CD4-positive, alpha-beta T cell treated with Interleukin-4 for 4 hours (primary cell): ENCODE measurements around the gene LDLRAD2.
"Not testable (repeated sequence)": the region's sequence is repeated elsewhere in the genome, so short reads cannot be mapped to it uniquely, and the experiment has no call there.

Experiments used
- DNase-seq: peaks from one replicate; pipeline ENCODE4 v3.0.0-alpha.2; 2020

LDLRAD2 gene

DNA sequence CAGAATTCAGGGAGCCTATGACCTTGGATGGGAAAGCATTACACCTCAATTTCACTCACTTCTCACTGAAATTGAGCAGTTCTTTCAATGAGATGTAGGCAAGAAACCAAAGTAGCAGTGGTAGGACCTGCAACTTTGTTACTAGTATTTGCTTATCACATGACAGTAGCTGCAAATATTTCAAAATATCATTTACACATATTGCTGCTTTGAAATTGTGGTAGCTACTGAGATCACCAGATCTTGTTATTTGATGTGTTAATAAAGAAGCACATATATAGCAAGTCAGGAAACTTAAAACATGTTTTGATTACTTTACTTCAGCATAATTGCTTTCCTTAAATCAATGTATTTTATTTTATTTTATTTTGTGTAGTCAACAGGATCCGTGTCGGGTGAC is 12.9 kb downstream of the LDLRAD2 start:
- DNase-seq = no peak

DNA sequence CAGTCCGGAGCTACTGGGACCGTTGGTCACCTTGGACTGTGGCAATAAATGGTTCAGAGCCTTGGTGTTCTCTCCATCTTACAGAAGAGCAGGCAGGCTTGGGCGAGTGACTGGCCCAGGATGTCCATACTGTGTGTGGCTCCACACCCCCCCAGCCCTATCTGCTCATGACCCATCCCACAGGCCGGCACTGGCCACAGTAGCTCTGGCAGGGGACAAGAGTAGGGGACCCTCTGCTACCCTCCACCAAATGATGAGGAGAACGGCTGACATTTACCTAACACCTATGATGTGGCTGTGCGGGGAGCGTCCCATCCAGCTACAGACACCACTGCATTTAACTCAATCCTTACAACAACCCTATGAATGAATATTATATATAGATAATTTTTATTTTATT is 13.3 kb downstream of the LDLRAD2 start:
- DNase-seq = no peak

DNA sequence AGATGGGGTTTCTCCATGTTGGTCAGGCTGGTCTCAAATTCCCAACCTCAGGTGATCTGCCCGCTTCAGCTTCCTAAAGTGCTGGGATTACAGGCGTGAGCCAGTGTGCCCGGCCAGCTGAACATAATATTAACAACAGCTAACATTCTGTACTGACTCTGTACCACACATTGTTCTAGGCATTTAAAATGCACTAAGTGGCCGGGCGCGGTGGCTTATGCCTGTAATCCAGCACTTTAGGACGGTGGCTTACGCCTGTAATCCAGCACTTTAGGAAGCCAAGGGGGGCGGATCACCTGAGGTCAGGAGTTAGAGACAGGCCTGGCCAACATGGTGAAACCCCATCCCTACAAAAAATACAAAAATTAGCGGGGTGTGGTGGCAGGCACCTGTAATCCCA is 14.6 kb downstream of the LDLRAD2 start:
- not testable (repeated sequence) for DNase-seq

GRCh38 chr1:21827141-21827679 is 15.1 kb downstream of the LDLRAD2 start:
- no peak for DNase-seq

DNA sequence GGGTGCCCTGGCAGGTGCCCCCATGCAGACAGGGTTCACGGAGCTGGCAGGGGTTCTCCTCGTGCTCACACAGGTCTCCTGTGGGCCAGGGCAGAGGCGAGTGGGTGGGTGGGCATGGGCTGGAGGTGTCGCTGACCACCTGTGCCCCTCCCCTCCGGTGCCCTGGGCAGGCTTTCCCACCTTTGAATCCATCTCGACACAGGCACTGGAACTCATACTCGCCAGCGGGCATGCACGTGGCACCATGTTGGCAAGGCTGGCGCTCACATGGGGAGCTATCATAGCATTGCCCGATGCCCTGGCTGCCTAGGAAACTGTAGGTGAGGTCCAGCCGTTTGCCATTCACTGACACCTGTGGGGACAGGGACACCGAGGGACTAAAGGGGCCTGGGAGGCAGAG is 16.0 kb downstream of the LDLRAD2 start:
- no peak for DNase-seq

DNA sequence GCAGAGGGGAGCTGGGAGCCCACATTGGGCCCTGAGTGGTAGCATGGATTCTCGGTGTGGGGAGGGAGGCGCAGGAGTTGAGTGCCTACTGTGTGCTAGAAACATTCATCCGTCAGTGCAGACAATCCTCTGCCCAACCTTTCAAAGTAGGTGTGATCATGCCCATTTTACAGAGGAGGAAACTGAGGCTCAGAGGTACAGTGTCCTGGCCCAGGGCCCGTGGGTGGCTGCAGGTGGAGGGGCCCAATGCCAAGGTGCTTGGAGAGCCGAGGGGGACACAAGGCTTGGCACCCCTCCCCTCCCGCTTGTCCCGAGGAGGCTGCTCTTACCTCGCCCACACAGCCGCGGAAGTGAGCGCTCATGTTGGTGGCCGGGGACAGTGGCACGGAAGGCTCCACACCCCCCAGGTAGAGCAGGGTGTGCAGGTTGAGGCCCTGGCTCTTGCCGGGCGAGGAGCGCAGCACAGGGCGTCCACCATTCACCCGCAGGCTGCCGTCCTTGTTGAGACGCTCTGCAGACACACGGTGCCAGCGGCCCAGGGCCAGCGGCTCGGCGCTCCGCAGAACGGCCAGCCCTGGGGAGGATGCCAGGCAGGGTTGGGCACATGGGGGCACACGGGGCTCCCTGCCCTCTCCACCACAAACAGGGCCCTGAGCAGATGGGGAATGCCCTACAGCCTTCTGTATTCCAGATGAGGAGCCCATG is 16.6 kb downstream of the LDLRAD2 start:
- no peak for DNase-seq

GRCh38 chr1:21829294-21829693 is 17.2 kb downstream of the LDLRAD2 start:
- DNase-seq = no peak

DNA sequence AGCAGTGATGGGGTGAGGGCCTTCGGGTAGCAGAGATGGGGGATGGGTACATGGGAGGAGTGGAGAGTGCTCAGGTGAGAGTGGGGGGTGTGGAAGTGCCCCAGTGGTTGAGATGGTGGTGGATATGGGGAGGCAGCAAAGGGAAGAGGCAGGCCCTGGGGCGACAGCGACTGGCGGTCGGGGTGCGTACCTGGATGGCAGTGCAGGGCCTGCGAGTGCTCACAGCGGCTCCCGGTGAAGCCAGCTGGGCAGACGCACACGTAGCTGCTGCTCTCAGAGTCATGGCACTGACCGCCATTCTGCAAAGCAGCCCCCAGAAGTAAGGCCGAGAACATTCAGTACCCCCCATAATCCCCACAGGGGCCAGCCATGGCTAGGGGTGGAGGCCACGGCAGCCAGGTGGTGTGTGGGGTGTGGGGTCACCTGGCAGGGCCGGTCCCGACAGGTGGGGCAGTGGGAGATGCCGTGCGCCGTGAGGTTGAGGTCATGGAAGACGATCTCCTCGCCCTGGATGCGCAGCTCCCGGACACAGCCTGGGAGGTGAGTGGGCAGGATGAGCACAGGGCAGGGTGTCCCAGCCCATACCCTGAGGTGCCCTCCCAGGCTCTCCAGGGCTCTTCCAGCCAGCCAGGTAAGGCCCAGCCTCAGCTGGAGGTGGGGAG is 18.9 kb downstream of the LDLRAD2 start:
- DNase-seq = no peak

- no peak for DNase-seq
Observed at GRCh38 chr1:21831454-21831970, 19.4 kb downstream of the LDLRAD2 start.

DNA sequence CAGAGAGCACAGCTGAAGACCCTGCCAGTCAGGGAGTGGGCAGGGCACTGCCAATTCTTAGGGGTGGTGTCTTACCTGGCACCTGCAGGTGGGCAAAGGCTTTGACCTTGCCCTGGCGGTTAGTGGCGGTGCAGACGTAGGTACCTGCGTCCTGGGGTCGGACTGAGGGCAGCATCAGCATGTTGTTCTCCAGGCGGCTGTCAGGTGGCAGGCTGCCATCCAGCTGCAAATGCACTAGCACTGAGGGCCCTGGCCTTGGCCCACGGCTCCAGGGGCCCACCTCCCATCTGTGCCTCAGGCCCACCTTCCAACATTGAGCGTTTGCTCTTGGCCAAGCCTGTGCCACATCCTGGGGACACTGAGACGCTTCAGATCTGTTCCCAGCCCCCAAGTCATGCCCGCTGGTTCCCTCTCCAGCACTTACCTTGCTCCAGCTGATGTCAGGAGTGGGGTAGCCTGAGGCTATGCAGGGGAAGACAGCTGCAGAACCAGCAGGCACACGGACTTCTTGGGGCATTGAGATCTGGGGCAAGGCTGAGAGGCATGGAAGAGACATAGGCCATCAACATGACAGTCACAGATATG is 21.4 kb downstream of the LDLRAD2 start:
- DNase-seq = no peak

DNA sequence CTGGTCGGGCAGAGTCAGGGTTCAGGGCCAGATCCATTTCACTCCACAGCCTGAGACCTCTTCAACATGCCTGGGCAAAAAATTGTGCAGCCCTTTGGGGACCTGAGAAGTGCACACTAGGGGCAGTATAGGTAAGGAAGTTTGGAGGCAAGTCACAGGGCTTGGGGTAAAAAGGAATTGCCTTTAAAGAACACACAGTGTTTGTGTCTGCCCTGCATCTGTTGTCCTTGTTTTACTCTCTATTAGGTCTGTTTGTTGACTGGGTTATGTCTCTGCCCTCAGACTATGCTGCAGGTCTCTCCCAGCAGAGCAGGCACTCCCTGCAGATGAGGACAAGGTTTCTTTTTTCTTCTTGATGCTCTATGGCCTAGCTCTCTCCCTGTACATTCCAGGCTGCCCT is 22.0 kb downstream of the LDLRAD2 start:
- no peak for DNase-seq

DNA sequence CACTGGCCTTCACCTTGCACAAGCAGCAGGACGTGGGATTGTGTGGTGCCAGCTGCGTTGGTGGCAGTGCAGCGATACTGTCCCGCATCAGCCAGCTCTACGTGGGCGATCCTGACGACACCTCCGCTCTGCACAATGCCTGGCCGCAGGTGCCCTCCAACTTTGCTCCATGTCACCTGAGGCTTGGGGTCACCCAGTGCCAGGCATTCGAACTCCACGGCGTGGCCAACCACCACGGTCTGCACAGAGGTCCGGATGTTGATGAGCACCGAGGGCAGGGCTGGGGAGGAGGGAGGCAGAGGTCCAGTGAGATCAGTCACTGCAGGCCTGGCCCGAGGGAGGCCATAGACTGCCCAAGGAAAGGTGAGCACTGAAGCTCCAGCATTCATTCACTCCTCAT is 22.6 kb downstream of the LDLRAD2 start:
- DNase-seq = no peak

- DNase-seq = no peak
Observed at GRCh38 chr1:21836010-21836409, 23.9 kb downstream of the LDLRAD2 start.

- DNase-seq = no peak
Observed at GRCh38 chr1:21836729-21837128, 24.7 kb downstream of the LDLRAD2 start.

DNA sequence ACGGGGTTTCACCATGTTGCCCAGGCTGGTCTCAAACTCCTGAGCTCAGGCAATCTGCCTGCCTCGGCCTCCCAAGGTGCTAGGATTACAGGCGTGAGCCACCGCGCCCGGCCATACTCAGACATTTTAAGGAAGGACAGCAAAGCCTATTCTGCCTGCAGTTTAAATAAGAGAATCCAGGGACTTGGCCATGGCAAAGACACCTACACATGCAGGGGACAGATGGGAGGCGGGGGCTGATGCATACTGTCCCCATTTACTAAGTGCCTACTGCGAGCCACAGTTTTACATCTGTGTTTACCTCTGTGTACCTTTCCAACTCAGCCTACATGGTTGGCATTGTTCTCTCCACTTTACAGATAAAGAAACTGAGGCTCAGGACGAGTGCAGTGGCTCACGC is 25.4 kb downstream of the LDLRAD2 start:
- no peak for DNase-seq

- no peak for DNase-seq
Observed at GRCh38 chr1:21838359-21839157, 26.5 kb downstream of the LDLRAD2 start.

DNA sequence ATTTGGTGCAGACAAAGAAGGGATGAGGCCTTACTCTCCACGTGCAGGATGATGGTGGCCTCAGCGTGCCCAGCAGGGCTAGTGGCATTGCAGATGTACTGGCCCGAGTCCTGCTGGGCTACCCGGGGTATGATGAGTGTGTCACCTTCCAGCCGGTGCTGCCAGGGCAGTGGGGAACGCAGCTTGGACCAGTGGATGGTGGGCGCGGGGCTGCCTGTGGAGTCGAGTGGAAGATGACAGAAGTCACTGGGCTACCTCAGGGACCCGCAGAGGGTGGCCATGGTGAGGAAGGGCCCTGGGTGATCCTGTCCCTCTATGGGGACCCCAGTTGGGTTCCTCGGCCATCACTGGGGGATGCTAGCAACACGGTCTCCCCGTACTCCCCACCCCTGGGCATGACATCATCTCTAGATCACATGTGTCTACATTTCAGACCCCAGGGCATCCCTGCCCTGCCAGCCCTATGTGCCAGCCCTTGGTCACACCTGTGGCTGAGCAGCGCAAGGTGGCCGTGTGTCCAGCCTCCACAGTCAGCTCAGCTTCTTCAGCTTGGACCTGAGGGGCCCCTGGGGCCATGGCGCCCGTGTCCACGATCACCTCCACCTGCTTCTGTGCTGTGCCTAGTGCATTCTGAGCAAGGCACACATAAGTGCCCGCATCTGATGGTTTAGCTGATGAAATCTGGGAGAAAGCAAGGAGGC is 27.4 kb downstream of the LDLRAD2 start:
- DNase-seq = no peak

DNA sequence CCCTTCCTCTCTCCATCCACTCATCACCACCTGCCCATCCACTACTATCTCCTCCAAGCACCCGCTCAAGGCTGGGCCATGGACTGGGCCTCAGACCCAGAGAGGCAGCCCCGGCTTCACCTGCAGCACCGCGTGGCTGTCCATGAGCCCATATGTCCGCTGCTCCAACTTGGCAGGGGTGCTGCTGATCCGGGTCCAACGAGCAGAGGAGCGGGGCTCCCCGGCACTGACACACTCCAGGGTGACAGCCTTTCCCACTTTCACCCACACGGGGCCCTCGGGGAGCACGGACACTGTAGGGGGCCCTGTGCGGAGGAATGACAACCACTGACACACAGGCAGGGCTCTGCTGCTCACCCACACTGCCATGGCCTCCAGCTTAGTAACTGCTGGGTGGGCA is 28.9 kb downstream of the LDLRAD2 start:
- DNase-seq = no peak

DNA sequence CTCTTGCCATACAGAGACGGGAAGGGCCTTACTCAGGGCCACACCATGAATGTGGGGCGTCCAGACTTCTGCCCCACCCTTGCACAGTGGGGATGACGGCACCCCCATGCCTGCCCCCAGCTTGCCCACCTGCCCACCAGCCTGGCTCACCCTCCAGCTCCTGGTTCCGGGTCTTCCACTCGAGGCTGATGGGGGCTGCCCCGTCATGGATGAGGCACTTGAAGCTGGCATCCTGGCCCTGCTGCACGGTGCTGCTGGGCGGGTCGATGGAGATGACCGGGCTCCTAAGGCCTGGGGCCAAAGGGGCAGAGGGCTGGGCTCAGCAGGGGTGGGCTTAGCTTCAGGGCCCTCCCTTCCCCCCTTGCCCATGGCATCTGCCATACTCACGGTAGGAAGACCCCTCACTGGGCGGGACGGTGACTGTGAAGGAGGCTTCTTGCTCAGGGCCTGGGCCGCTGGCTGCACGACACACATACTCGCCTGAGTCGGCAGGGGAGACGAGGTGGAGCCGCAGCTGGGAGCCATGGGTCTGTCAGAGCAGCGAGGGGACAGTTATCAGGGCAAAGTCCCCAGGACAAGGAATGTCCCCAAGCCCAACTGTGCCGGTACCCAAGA is 29.9 kb downstream of the LDLRAD2 start:
- DNase-seq = no peak

DNA sequence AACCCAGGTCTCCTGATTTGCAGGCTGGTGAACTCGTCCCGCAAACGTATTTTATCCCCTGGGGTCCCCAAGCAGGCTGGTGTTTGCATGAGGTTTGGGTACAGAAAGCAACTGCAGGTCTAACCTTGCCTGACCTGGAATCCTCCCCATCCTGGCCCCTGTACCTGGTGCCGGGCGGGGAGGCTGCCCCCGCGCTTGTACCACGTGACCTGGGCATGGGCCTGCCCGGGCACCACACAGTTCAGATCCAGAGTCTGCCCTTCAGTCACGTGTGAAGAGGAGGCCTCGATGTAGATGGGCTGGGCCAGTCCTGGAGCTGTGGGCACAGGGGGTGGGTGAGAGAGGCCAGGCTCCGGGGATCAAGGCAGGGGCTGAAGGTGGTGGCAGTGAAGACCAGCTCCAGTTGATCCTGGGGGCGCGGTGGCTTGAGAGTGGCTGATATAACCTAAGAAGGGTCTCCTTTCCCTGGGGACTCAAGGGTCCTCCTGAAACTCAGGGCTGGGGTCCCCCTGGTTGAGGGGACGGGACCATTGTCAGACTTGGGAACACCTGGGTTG is 30.6 kb downstream of the LDLRAD2 start:
- no peak for DNase-seq

- DNase-seq = no peak
Observed at GRCh38 chr1:21843208-21843607, 31.1 kb downstream of the LDLRAD2 start.

DNA sequence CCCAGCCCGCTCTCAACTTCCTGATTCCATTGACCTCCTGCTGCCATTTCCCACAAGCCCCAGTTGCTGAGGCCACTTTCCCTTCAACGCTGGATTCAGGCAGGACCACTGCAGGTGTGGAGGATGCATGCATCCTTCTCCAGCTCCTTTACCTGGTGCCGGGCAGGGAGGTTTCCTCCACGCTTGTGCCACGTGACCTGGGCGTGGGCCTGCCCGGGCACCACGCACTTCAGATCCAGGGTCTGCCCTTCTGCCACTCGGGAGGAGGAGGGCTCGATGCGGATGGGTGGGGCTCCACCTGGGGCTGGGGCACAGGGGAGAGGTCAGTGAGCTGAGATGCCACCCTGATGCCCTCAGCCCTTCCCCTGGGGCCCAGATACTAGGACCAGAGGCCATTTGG is 31.9 kb downstream of the LDLRAD2 start:
- no peak for DNase-seq
